ENCODE data around the gene GPBP1.

DNA sequence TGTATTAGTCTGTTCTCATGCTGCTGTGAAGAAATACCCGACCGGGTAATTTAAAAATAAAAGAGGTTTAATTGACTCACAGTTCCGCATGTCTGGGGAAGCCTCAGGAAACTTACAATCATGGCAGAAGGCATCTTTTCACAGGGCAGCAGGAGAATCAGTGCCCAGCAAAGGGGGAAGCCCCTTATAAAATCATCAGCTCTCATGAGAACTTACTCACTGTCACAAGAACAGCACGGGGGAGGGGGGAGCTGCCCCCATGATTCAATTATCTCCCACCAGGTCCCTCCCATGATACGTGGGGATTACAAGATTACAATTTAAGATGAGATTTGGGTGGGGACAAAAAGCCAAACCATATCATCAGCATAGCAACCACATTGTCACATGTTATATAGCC is 102.5 kb downstream of the GPBP1 start:
- TF ChIP-seq POLR2A (IDR thresholded peaks at IDR 0.05; ENCODE audit: low read length) (no peak), GATA1 (IDR thresholded peaks at IDR 0.05; ENCODE audit: low read depth, low read length) (no peak)

Measured in erythroblast (primary cell).